PC-9 (cell line): ENCODE measurements around the gene TOM1L1.

Source experiments
- CTCF ChIP-seq: fragments of 200-600 bp; sonication (generic); conservative IDR thresholded peaks from 2 replicates; pipeline ENCODE4 v1.6.1; 2017; ENCODE audit warnings: mixed run types, antibody characterized with exemption, mild to moderate bottlenecking, moderate library complexity
- EZH2 ChIP-seq: fragments of 200-600 bp; sonication (generic); IDR thresholded peaks from 2 replicates; pipeline ENCODE4 v1.8.0; 2017; ENCODE audit warnings: antibody characterized with exemption, low read depth

DNA sequence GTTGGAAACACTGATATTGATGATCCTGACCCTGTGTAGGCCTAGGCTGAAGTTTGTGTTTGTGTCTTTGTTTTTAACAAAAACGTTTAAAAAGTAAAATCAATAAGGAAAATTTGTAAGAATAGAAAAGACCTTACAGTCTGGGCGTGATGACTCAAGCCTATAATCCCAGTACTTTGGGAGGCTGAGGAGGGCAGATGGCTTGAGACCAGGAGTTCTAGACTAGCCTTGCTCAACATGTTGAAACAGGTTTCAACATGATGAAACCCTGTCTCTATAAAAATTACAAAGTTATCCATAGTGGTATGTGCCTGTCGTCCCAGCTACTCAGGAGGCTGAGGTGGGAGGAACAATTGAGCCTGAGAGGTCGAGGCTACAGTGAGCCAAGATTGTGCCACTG is 18.3 kb upstream of the TOM1L1 start:
- TF ChIP-seq CTCF (no peak), EZH2 (no peak)
